Measurements from ENCODE around the gene METAP2. TPM values are rescaled to one million over a fixed set of nuclear protein-coding genes. Genes with fewer than 3 reads are reported as not detected.

The METAP2 gene
- total RNA-seq, 1 donor from 2014 or later: 87.9 TPM

GRCh38 chr12:95551913-95552516 lies 78.1 kb downstream of the METAP2 start:
- no peak for DNase-seq

- no peak for DNase-seq
Observed at GRCh38 chr12:95553197-95553943, 79.4 kb downstream of the METAP2 start.

- no peak for DNase-seq
Observed at GRCh38 chr12:95554532-95555071, 80.7 kb downstream of the METAP2 start.

GRCh38 chr12:95557625-95558024 lies 83.7 kb downstream of the METAP2 start:
- no peak for DNase-seq

Small RNAs within 50 kb of the gene (small RNA-seq; reads per million reads assigned to genes)
- not detected for gene RNU6-735P (ENCODE audit: low replicate concordance)

Other genes starting within 250 kb of the METAP2 start
- gene USP44, start 77.3 kb downstream of the METAP2 start, total RNA-seq: 0.31 TPM